Coronary artery (tissue), 2 donors: ENCODE data around the gene SDHD.
A peak's percentile ranks its signal among the peaks of the same experiment; 100 is the strongest.
"Not testable (repeated sequence)": the region's sequence is repeated elsewhere in the genome, so short reads cannot be mapped to it uniquely, and the experiment has no call there.

Experiments used
- DNase-seq: peaks from one replicate; pipeline ENCODE4 v3.0.0-alpha.2; 2017; ENCODE audit warnings: low spot score
- H3K27ac ChIP-seq, 2 donors: fragments of 200-600 bp; sonication (generic); one replicate each; pipeline ENCODE4 v1.5.1; 2016 to 2019
- H3K4me3 ChIP-seq: fragments of 200-600 bp; sonication (generic); 2 replicates; pipeline ENCODE4 v1.5.1; 2016; ENCODE audit warnings: mild to moderate bottlenecking, moderate library complexity
- CTCF ChIP-seq: fragments of 200-600 bp; sonication (generic); IDR thresholded peaks from one replicate; pipeline ENCODE4 v1.5.1; 2019; ENCODE audit warnings: antibody characterized with exemption

SDHD gene

GRCh38 chr11:112086422-112087191 lies at the start of gene SDHD, which contains the start of gene TIMM8B:
Gene SDHD (plus strand): TSS chr11:112086873. CDS start chr11:112086908, 35 bp downstream.
Gene TIMM8B (minus strand): TSS chr11:112086756. CDS start chr11:112086723, 33 bp downstream.
- peak within 1 kb of the TSS; percentile 90 for H3K4me3 ChIP-seq
- TF ChIP-seq CTCF, result no peak
- peak; percentile 97 for DNase-seq

GRCh38 chr11:112037527-112037926 lies 49.1 kb upstream of the SDHD start:
- no peak for TF ChIP-seq CTCF
- H3K27ac ChIP-seq, result no peak overlapping the region
- no peak overlapping the region for H3K4me3 ChIP-seq
- DNase-seq, result no peak

More at GRCh38 chr11:112086422-112087191, at the start of gene SDHD, which contains the start of gene TIMM8B:
- H3K27ac ChIP-seq, result peak within 1 kb of the TSS; percentile 75 to 82

- H3K27ac ChIP-seq, result no peak overlapping the region
- no peak overlapping the region for H3K4me3 ChIP-seq
- no peak for DNase-seq
These were observed 44.3 kb upstream of the SDHD start for GRCh38 chr11:112042161-112042960.

GRCh38 chr11:112042961-112043304 lies 43.7 kb upstream of the SDHD start:
- no peak for DNase-seq
- H3K4me3 ChIP-seq, result no peak overlapping the region
- H3K27ac ChIP-seq, result no peak overlapping the region
- TF ChIP-seq CTCF, result no peak

More at GRCh38 chr11:112042161-112042960, 44.3 kb upstream of the SDHD start:
- TF ChIP-seq CTCF, result no peak

GRCh38 chr11:112044961-112045360 lies 41.7 kb upstream of the SDHD start:
- TF ChIP-seq CTCF, result no peak
- H3K27ac ChIP-seq, result no peak overlapping the region
- H3K4me3 ChIP-seq, result no peak overlapping the region
- no peak for DNase-seq

- DNase-seq, result not testable (repeated sequence)
These were observed 40.0 kb upstream of the SDHD start for GRCh38 chr11:112046647-112047046.

GRCh38 chr11:112048256-112048655 lies 38.4 kb upstream of the SDHD start:
- peak overlapping the region in 1 of 2 donors; percentile 1 for H3K27ac ChIP-seq
- not testable (repeated sequence) for H3K4me3 ChIP-seq, DNase-seq

More at GRCh38 chr11:112046647-112047046, 40.0 kb upstream of the SDHD start:
- not testable (repeated sequence) for H3K27ac ChIP-seq, H3K4me3 ChIP-seq
